HepG2 (cell line): ENCODE data around the gene BMP6. TPM values are rescaled to one million over a fixed set of nuclear protein-coding genes. Genes with fewer than 3 reads are reported as not detected.
A peak's percentile ranks its signal among the peaks of the same experiment; 100 is the strongest.

Experiments used
- MYPOP ChIP-seq: sonication (generic); formaldehyde crosslinking; IDR thresholded peaks from 2 replicates; pipeline ENCODE4 v1.8.1; 2023; ENCODE audit warnings: mild to moderate bottlenecking, moderate library complexity, missing genetic modification reagents
- NFAT5 ChIP-seq: sonication (generic); formaldehyde crosslinking; IDR thresholded peaks from 2 replicates; pipeline ENCODE4 v1.4.0; 2020; ENCODE audit warnings: missing genetic modification reagents
- NFRKB ChIP-seq: fragments of 450-650 bp; IDR thresholded peaks from 2 replicates; pipeline ENCODE4 v1.6.1; 2017
- PCBP2 ChIP-seq: fragments of 200-400 bp; formaldehyde crosslinking; optimal IDR thresholded peaks from 2 replicates; pipeline ENCODE3; 2018; ENCODE audit warnings: low read length, low read depth; ENCODE audit not compliant: poor library complexity, severe bottlenecking
- RBM39 ChIP-seq: fragments of 200-400 bp; formaldehyde crosslinking; IDR thresholded peaks from one replicate; pipeline ENCODE4 v1.6.1; 2018; ENCODE audit warnings: antibody characterized with exemption, mild to moderate bottlenecking, low read depth, low read length; ENCODE audit not compliant: poor library complexity, severe bottlenecking
- ZBTB26 ChIP-seq: IDR thresholded peaks from 2 replicates; pipeline ENCODE4 v1.6.1; 2016; ENCODE audit warnings: missing compliant biosample characterization, missing genetic modification reagents, borderline replicate concordance
- ZNF207 ChIP-seq: fragments of 450-650 bp; IDR thresholded peaks from 2 replicates; pipeline ENCODE4 v1.6.1; 2016; ENCODE audit warnings: antibody characterized with exemption, borderline replicate concordance
- ZNF318 ChIP-seq: sonication (generic); formaldehyde crosslinking; IDR thresholded peaks from 2 replicates; pipeline ENCODE4 v1.4.0; 2020; ENCODE audit warnings: mild to moderate bottlenecking, missing genetic modification reagents
- ZNF333 ChIP-seq: sonication (generic); formaldehyde crosslinking; IDR thresholded peaks from 2 replicates; pipeline ENCODE4 v1.4.0; 2020; ENCODE audit warnings: mild to moderate bottlenecking, missing genetic modification reagents, borderline replicate concordance
- ZNF558 ChIP-seq: sonication (generic); formaldehyde crosslinking; IDR thresholded peaks from 2 replicates; pipeline ENCODE4 v1.9.0; 2022; ENCODE audit warnings: mild to moderate bottlenecking, missing genetic modification reagents, borderline replicate concordance
- ZNF724P ChIP-seq: sonication (generic); formaldehyde crosslinking; IDR thresholded peaks from 2 replicates; pipeline ENCODE4 v1.8.0; 2022; ENCODE audit warnings: missing genetic modification reagents, borderline replicate concordance
- ZNF772 ChIP-seq: sonication (generic); formaldehyde crosslinking; IDR thresholded peaks from 2 replicates; pipeline ENCODE4 v1.5.0; 2020; ENCODE audit warnings: mild to moderate bottlenecking, missing genetic modification reagents
- polyA plus RNA-seq, 8 experiments: library from polyadenylated mRNA; depleted of rRNA in 3 of 8; stranded (reverse) in 7 of 8; unstranded in 1 of 8; fragments of >200 nt; fragmentation: Illumina TruSeq in 4 of 8; extraction: Trizol in 4 of 8; gene quantifications; 2 replicates each; pipeline versions ENCODE4 v1.2.1 to v1.2.3, GENCODE V29; 2011 to 2016; ENCODE audit warnings: low read depth in 4 of 8, missing spikeins in 1 of 8, mixed read lengths in 1 of 8; ENCODE audit not compliant: insufficient read depth in 1 of 8
- total RNA-seq, 5 experiments: library from RNA; depleted of rRNA; stranded (reverse); fragments of >200 nt; fragmentation: Illumina TruSeq; extraction: Trizol; gene quantifications; 2 replicates each; pipeline ENCODE4 v1.2.3, GENCODE V29; 2016; ENCODE audit warnings: low read depth in 1 of 5

BMP6 gene
- total and polyA plus RNA-seq, 2 of the 13 experiments (the other 11 are each of a cell fraction or from before 2014, with no cell fraction given) = 0.09 to 0.18 TPM

- TF ChIP-seq NFAT5 (CRISPR knock-in tag) (no peak), ZNF333 (no peak), MYPOP (CRISPR knock-in tag) (peak; percentile 79; the same call in 1 of the 2 replicates), ZNF318 (no peak), ZBTB26 (CRISPR knock-in tag) (no peak), ZNF207 (no peak), PCBP2 (no peak), ZNF724P (CRISPR knock-in tag) (no peak), ZNF772 (CRISPR knock-in tag) (no peak), ZNF558 (no peak), NFRKB (no peak), RBM39 (no peak)
Measured at GRCh38 chr6:7697820-7698623, 27.9 kb upstream of the BMP6 start (continued).
